SK-N-SH treated with all-trans-retinoic acid at 6 μM for 48 hours (cell line): ENCODE data around the gene DDX41.

Experiments
- POU6F1 ChIP-seq: fragments of 250-450 bp; sonication (Bioruptor Pico); IDR thresholded peaks from 2 replicates; pipeline ENCODE4 v1.8.0; 2021; ENCODE audit warnings: low read depth, mild to moderate bottlenecking, moderate library complexity, borderline replicate concordance
- SNAI2 ChIP-seq: fragments of 250-450 bp; sonication (Bioruptor Pico); IDR thresholded peaks from 2 replicates; pipeline ENCODE4 v1.5.0; 2020; ENCODE audit warnings: mild to moderate bottlenecking, moderate library complexity

- no peak for TF ChIP-seq SNAI2 (CRISPR knock-in tag)
- TF ChIP-seq POU6F1 (CRISPR knock-in tag), result no peak
Observed at GRCh38 chr5:177473443-177474001, 43.2 kb downstream of the DDX41 start, which contains the start of gene DBN1.
